ENCODE data around the gene PCK2. TPM values are rescaled to one million over a fixed set of nuclear protein-coding genes. Genes with fewer than 3 reads are reported as not detected.

Gene PCK2
- total and polyA plus RNA-seq, 2 of the 13 experiments (the other 11 are each of a cell fraction or from before 2014, with no cell fraction given): 129 to 272 TPM

DNA sequence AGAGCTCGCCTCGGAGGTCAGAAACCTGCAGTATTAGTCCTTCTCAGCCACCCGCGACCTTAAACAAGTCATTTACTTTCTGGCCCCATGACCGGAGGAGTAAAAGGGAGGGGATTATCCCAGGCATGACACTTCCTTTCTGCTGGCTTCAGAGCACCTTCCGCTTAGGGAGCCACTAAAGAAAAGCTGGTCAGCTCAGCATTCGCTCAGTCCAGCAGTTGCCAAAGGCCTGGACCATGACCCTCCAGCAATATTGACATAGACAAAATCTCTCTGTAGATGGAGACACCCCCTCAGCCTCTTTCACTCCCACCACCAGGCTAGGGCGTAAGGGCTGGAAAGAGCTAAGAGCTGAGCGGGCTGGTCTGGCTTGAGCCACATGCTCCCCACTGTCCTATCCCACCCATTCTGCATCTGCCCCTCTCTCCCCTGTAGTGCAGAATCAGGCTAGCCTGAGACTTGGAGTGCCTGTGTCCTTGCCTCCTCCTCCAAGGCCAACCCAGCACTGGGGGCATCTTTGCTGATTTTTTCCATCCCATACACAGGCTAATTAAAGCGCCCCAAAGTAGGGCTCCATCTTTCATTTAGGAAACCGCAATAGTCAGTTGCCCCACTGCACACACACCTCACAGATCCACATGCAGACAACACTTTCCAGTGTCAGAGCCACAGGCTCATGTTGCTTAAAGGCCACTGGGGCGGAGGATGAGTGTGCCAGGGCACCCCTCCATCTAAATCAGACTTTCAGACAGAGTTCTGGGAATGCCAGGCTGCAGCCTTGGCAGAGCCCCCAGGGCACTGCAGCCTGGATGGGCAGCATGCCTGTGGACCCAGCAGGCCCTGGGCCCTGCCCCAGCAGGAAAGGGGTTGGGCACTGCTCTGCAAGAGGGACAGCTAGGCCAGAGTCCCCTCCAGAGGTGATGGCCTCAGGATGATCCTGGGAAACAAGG is 26.7 kb upstream of the PCK2 start (continued):
- no peak for TF ChIP-seq GPN1 (CRISPR knock-in tag; IDR thresholded peaks at IDR 0.05; ENCODE audit: borderline replicate concordance)
- TF ChIP-seq MIXL1 (CRISPR knock-in tag; IDR thresholded peaks at IDR 0.05): no peak
- TF ChIP-seq NCOA1 (CRISPR knock-in tag; IDR thresholded peaks at IDR 0.05): no peak
- TF ChIP-seq POLR2AphosphoS5 (IDR thresholded peaks at IDR 0.05; ENCODE audit: low read depth, low read length): no peak
- TF ChIP-seq, protein P1, sequence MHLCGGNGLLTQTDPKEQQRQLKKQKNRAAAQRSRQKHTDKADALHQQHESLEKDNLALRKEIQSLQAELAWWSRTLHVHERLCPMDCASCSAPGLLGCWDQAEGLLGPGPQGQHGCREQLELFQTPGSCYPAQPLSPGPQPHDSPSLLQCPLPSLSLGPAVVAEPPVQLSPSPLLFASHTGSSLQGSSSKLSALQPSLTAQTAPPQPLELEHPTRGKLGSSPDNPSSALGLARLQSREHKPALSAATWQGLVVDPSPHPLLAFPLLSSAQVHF (CRISPR knock-in tag; IDR thresholded peaks at IDR 0.05): no peak
- no peak for TF ChIP-seq ZNF468 (CRISPR knock-in tag; IDR thresholded peaks at IDR 0.05)
- no peak for TF ChIP-seq MBD4 (IDR thresholded peaks at IDR 0.05; ENCODE audit: borderline replicate concordance, low read length)
- TF ChIP-seq ZFP1 (CRISPR knock-in tag; IDR thresholded peaks at IDR 0.05): 0 out of 2 replicates have a peak, but pooled peaks have one; percentile 37
- TF ChIP-seq FOXK1 (CRISPR knock-in tag; IDR thresholded peaks at IDR 0.05; ENCODE audit: borderline replicate concordance, low read depth): no peak
- no peak for TF ChIP-seq ZNF570 (CRISPR knock-in tag; IDR thresholded peaks at IDR 0.05; ENCODE audit: borderline replicate concordance)
- TF ChIP-seq, protein P2, sequence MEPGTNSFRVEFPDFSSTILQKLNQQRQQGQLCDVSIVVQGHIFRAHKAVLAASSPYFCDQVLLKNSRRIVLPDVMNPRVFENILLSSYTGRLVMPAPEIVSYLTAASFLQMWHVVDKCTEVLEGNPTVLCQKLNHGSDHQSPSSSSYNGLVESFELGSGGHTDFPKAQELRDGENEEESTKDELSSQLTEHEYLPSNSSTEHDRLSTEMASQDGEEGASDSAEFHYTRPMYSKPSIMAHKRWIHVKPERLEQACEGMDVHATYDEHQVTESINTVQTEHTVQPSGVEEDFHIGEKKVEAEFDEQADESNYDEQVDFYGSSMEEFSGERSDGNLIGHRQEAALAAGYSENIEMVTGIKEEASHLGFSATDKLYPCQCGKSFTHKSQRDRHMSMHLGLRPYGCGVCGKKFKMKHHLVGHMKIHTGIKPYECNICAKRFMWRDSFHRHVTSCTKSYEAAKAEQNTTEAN (CRISPR knock-in tag; conservative IDR thresholded peaks at IDR 0.05): no peak
- TF ChIP-seq, protein P3, sequence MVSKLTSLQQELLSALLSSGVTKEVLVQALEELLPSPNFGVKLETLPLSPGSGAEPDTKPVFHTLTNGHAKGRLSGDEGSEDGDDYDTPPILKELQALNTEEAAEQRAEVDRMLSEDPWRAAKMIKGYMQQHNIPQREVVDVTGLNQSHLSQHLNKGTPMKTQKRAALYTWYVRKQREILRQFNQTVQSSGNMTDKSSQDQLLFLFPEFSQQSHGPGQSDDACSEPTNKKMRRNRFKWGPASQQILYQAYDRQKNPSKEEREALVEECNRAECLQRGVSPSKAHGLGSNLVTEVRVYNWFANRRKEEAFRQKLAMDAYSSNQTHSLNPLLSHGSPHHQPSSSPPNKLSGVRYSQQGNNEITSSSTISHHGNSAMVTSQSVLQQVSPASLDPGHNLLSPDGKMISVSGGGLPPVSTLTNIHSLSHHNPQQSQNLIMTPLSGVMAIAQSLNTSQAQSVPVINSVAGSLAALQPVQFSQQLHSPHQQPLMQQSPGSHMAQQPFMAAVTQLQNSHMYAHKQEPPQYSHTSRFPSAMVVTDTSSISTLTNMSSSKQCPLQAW (CRISPR knock-in tag; IDR thresholded peaks at IDR 0.05): peak; percentile 64; the same call in 1 of the 2 replicates
- 0 out of 2 replicates have a peak, but pooled peaks have one; percentile 39 for TF ChIP-seq ZNF792 (CRISPR knock-in tag; IDR thresholded peaks at IDR 0.05)
- no peak for TF ChIP-seq BRD4 (CRISPR knock-in tag; IDR thresholded peaks at IDR 0.05)
- TF ChIP-seq ZNF878 (CRISPR knock-in tag; IDR thresholded peaks at IDR 0.05): no peak
- TF ChIP-seq, protein P4, sequence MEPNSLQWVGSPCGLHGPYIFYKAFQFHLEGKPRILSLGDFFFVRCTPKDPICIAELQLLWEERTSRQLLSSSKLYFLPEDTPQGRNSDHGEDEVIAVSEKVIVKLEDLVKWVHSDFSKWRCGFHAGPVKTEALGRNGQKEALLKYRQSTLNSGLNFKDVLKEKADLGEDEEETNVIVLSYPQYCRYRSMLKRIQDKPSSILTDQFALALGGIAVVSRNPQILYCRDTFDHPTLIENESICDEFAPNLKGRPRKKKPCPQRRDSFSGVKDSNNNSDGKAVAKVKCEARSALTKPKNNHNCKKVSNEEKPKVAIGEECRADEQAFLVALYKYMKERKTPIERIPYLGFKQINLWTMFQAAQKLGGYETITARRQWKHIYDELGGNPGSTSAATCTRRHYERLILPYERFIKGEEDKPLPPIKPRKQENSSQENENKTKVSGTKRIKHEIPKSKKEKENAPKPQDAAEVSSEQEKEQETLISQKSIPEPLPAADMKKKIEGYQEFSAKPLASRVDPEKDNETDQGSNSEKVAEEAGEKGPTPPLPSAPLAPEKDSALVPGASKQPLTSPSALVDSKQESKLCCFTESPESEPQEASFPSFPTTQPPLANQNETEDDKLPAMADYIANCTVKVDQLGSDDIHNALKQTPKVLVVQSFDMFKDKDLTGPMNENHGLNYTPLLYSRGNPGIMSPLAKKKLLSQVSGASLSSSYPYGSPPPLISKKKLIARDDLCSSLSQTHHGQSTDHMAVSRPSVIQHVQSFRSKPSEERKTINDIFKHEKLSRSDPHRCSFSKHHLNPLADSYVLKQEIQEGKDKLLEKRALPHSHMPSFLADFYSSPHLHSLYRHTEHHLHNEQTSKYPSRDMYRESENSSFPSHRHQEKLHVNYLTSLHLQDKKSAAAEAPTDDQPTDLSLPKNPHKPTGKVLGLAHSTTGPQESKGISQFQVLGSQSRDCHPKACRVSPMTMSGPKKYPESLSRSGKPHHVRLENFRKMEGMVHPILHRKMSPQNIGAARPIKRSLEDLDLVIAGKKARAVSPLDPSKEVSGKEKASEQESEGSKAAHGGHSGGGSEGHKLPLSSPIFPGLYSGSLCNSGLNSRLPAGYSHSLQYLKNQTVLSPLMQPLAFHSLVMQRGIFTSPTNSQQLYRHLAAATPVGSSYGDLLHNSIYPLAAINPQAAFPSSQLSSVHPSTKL (CRISPR knock-in tag; IDR thresholded peaks at IDR 0.05): peak; percentile 69
- peak; percentile 45; the same call in 1 of the 2 replicates for TF ChIP-seq FOXO1 (CRISPR knock-in tag; IDR thresholded peaks at IDR 0.05)
- no peak for TF ChIP-seq NR1H2 (CRISPR knock-in tag; IDR thresholded peaks at IDR 0.05; ENCODE audit: borderline replicate concordance, low read depth)
- TF ChIP-seq TEAD3 (CRISPR knock-in tag; optimal IDR thresholded peaks at IDR 0.05; ENCODE audit: borderline replicate concordance): peak; percentile 65
- TF ChIP-seq, protein P5, sequence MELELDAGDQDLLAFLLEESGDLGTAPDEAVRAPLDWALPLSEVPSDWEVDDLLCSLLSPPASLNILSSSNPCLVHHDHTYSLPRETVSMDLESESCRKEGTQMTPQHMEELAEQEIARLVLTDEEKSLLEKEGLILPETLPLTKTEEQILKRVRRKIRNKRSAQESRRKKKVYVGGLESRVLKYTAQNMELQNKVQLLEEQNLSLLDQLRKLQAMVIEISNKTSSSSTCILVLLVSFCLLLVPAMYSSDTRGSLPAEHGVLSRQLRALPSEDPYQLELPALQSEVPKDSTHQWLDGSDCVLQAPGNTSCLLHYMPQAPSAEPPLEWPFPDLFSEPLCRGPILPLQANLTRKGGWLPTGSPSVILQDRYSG (CRISPR knock-in tag; IDR thresholded peaks at IDR 0.05): no peak
- TF ChIP-seq HNRNPL (IDR thresholded peaks at IDR 0.05; ENCODE audit: low read depth, low read length): no peak
- TF ChIP-seq MAFK (conservative IDR thresholded peaks at IDR 0.05 in 1 of 2, IDR thresholded peaks at IDR 0.05 in 1 of 2; ENCODE audit: low read length in 2 of 2): 0 out of 4 replicates have a peak, but pooled peaks of 1 of the 2 experiments have one; percentile 8
